ENCODE results near the gene BFSP2. TPM values are rescaled to one million over a fixed set of nuclear protein-coding genes. Genes with fewer than 3 reads are reported as not detected.

The BFSP2 gene
- total and polyA plus RNA-seq, 8 donors: 0.68 to 2.7 (median 1.4) TPM; not detected in 5

DNA sequence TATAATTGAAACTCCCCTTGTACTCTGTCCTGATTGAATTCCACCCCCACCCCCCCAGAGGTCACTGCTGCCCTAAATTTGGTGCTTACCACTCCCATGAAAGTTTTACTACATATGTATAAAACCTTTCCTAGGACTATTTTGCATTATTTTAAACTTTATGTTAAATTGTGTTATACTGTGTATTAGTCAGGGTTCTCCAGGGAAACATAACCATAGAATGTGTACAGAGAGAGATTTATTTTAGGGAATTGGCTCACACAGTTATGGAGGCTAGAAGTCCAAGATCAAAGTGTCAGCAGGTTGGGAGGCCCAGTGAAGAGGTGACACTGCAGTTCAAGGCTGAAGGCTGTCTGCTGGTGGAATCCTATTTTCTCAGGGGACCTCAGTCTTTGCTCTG, 29.2 kb downstream of the BFSP2 start:
- peaks cover 0 to 9% (median 0%) of the 10 kb centered on the region in 3 donors for H3K27me3 ChIP-seq
- TF ChIP-seq POLR2AphosphoS5 (IDR thresholded peaks at IDR 0.05) (no peak), POLR2A (IDR thresholded peaks at IDR 0.05) (no peak), EP300 (IDR thresholded peaks at IDR 0.05) (no peak)
- TF ChIP-seq, protein P1, sequence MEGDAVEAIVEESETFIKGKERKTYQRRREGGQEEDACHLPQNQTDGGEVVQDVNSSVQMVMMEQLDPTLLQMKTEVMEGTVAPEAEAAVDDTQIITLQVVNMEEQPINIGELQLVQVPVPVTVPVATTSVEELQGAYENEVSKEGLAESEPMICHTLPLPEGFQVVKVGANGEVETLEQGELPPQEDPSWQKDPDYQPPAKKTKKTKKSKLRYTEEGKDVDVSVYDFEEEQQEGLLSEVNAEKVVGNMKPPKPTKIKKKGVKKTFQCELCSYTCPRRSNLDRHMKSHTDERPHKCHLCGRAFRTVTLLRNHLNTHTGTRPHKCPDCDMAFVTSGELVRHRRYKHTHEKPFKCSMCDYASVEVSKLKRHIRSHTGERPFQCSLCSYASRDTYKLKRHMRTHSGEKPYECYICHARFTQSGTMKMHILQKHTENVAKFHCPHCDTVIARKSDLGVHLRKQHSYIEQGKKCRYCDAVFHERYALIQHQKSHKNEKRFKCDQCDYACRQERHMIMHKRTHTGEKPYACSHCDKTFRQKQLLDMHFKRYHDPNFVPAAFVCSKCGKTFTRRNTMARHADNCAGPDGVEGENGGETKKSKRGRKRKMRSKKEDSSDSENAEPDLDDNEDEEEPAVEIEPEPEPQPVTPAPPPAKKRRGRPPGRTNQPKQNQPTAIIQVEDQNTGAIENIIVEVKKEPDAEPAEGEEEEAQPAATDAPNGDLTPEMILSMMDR (IDR thresholded peaks at IDR 0.05): no peak
- intact Hi-C loops (cut with DNase I; ENCODE audit: low total_unique reads): loop anchor here (10.0 kb wide), 1 partner anchor 704 kb away; the partner anchor contains the start of gene NPHP3

DNA sequence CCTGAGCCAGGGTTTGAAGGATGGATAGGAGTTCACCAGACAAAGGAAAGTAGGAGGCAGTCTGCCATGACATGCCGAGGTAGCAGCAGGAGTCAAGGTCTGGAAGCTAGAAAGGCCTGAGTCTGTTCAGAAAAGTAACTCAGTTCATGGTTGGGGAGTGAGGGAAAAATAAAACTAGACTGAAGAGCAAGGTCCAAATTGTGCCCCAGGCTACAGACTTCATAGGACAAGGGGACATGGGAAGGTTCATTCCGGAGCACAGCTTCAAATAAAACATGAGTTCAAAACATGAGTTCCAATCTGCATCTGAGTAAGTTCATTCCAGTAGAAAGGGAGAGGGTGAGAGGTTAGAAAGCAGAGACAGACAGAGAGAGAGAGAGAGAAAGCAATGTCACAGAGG, 39.7 kb downstream of the BFSP2 start:
- Histone ChIP-seq H3K27ac (no peak overlapping the region), H3K27me3 (no peaks in the 10 kb centered on the region), H3K9me3 (no peaks in the 10 kb centered on the region), H3K4me3 (no peak overlapping the region), H3K4me1 (peaks cover 0 to 24% (median 7%) of the 10 kb centered on the region in 4 donors), H3K36me3 (no peaks in the 10 kb centered on the region)
- 83 to 100% (median 96%) methylated on average over 2 of the region's 2 CpGs for WGBS, 5 donors
- intact Hi-C loops (cut with DNase I; ENCODE audit: low total_unique reads): no loop called here
- TF ChIP-seq POLR2A (IDR thresholded peaks at IDR 0.05): no peak
- TF ChIP-seq, protein P1 (IDR thresholded peaks at IDR 0.05): no peak
- TF ChIP-seq EP300 (IDR thresholded peaks at IDR 0.05): no peak
- no peak for TF ChIP-seq POLR2AphosphoS5 (IDR thresholded peaks at IDR 0.05)
- no peak for DNase-seq

More for the DNA sequence above, 29.2 kb downstream of the BFSP2 start:
- Histone ChIP-seq H3K27ac (no peak overlapping the region), H3K9me3 (no peaks in the 10 kb centered on the region), H3K36me3 (no peaks in the 10 kb centered on the region), H3K4me1 (peaks cover 0 to 2% (median 0%) of the 10 kb centered on the region in 4 donors), H3K4me3 (no peak overlapping the region)
- no peak for DNase-seq

DNA sequence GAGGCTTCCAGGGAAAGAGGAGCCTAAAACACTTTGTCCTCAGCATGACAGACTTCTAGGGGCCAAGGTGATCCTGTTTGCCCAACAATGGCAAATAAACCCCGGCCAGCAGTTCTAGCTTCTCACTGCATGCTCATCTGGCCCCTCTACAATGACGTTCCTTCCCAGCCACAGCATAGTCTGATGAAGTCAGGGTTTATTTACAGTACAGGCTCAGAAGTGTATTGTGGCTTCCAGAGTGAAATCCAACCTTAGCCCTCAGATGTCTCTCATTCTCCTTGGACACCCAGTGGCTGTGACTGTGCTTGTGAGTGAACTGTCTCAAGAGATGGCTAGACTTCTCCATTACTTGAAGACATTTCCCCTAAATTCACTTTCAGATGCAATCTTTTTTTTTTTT, 40.8 kb downstream of the BFSP2 start:
- WGBS, 5 donors: 77 to 89% (median 86%) methylated on average over 2 of the region's 2 CpGs
- intact Hi-C loops (cut with DNase I; ENCODE audit: low total_unique reads): loop anchor here (10.0 kb wide), 1 partner anchor 144 kb away; no protein-coding TSS in a partner anchor

DNA sequence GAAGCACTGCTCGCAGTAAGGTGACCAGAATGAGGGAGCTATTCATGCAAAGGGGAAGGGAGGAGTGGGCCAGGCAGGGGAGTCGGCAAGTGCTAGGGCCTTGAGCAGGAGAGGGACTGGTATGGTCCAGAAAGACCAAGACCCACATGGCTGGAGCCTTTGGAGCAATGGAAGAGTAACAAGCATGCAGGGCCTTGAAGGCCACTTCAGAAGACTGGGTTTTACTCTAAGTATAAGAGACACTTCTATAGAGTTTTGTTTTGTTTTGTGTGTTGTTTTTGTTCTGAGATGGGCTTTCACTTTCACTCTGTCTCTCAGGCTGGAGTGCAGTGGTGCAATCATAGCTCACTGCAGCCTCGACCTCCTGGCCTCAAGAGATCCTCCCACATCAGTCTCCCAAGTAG, 42.0 kb downstream of the BFSP2 start:
- intact Hi-C loops (cut with DNase I; ENCODE audit: low total_unique reads): loop anchor here (10.0 kb wide), 1 partner anchor 143 kb away; no protein-coding TSS in a partner anchor
- WGBS, 5 donors: 65 to 80% (median 75%) methylated on average over 3 of the region's 3 CpGs
- H3K27ac ChIP-seq: no peak overlapping the region
- no peak overlapping the region for H3K4me3 ChIP-seq
- TF ChIP-seq, protein P1 (IDR thresholded peaks at IDR 0.05): no peak
- TF ChIP-seq POLR2AphosphoS5 (IDR thresholded peaks at IDR 0.05) (no peak), EP300 (IDR thresholded peaks at IDR 0.05) (no peak), POLR2A (IDR thresholded peaks at IDR 0.05) (no peak)
- H3K36me3 ChIP-seq: no peaks in the 10 kb centered on the region
- DNase-seq: no peak
- H3K27me3 ChIP-seq: no peaks in the 10 kb centered on the region
- no peaks in the 10 kb centered on the region for H3K9me3 ChIP-seq
- H3K4me1 ChIP-seq: peaks cover 0 to 24% (median 8%) of the 10 kb centered on the region in 4 donors

More for the DNA sequence above, 40.8 kb downstream of the BFSP2 start:
- H3K9me3 ChIP-seq: no peaks in the 10 kb centered on the region
- H3K36me3 ChIP-seq: no peaks in the 10 kb centered on the region
- peaks cover 0 to 24% (median 8%) of the 10 kb centered on the region in 4 donors for H3K4me1 ChIP-seq
- H3K4me3 ChIP-seq: no peak overlapping the region
- no peak for DNase-seq
- H3K27me3 ChIP-seq: no peaks in the 10 kb centered on the region
- no peak for TF ChIP-seq EP300 (IDR thresholded peaks at IDR 0.05)
- H3K27ac ChIP-seq: no peak overlapping the region

DNA sequence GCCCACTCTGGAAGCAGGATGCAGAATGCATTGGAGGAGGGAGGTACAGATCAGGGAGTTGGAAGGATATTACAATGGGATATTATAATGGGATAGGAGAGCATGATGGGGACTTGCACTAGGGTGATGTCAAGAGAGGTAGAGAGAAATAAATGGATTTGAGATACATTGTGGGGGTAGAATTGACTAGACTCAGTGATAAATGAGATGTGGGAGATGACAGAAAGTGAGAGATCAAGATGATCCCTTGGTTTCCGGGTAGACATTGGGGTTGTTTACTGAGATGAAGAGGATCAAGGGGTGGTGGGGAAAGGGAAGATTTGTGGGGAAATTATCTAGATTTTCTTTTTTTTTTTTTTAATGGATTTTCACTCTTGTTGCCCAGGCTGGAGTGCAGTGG, 42.7 kb downstream of the BFSP2 start:
- Histone ChIP-seq H3K9me3 (no peaks in the 10 kb centered on the region), H3K27me3 (no peaks in the 10 kb centered on the region), H3K4me3 (no peak overlapping the region), H3K36me3 (no peaks in the 10 kb centered on the region), H3K27ac (no peak overlapping the region), H3K4me1 (peaks cover 0 to 22% (median 8%) of the 10 kb centered on the region in 4 donors)
- TF ChIP-seq, protein P1 (IDR thresholded peaks at IDR 0.05): no peak
- TF ChIP-seq EP300 (IDR thresholded peaks at IDR 0.05): no peak
- TF ChIP-seq POLR2A (IDR thresholded peaks at IDR 0.05): no peak
- TF ChIP-seq POLR2AphosphoS5 (IDR thresholded peaks at IDR 0.05): no peak
- DNase-seq: no peak
- 75 to 89% (median 81%) methylated on average over 1 of the region's 1 CpG for WGBS, 5 donors
- intact Hi-C loops (cut with DNase I; ENCODE audit: low total_unique reads): loop anchor here (10.0 kb wide), 1 partner anchor 142 kb away; no protein-coding TSS in a partner anchor
